Gastroesophageal sphincter (tissue), 3 donors: Measurements from ENCODE around the gene ARMC9.

ENCODE experiments used
- EP300 ChIP-seq: sonication (generic); formaldehyde crosslinking; IDR thresholded peaks from one replicate; pipeline ENCODE4 v1.6.1; 2017; ENCODE audit warnings: antibody characterized with exemption, mild to moderate bottlenecking
- POLR2A ChIP-seq, 2 donors: fragments of 450-650 bp; IDR thresholded peaks; one replicate each; pipeline ENCODE4 v1.6.1; 2017; ENCODE audit warnings: antibody characterized with exemption in 2 of 2, mild to moderate bottlenecking in 2 of 2, moderate library complexity in 1 of 2
- POLR2AphosphoS5 ChIP-seq: sonication (generic); formaldehyde crosslinking; IDR thresholded peaks from one replicate; pipeline ENCODE4 v1.6.1; 2017; ENCODE audit warnings: antibody characterized with exemption
- TF ChIP-seq, protein P1 (sequence below), 4 experiments: fragments of 200-600 bp in 2 of 4; fragments of 450-650 bp in 2 of 4; sonication (generic) in 1 of 4; IDR thresholded peaks; one replicate each; pipeline ENCODE4 v1.5.1; 2017 to 2019; ENCODE audit warnings: antibody characterized with exemption in 4 of 4, mild to moderate bottlenecking in 2 of 4, moderate library complexity in 2 of 4

DNA sequence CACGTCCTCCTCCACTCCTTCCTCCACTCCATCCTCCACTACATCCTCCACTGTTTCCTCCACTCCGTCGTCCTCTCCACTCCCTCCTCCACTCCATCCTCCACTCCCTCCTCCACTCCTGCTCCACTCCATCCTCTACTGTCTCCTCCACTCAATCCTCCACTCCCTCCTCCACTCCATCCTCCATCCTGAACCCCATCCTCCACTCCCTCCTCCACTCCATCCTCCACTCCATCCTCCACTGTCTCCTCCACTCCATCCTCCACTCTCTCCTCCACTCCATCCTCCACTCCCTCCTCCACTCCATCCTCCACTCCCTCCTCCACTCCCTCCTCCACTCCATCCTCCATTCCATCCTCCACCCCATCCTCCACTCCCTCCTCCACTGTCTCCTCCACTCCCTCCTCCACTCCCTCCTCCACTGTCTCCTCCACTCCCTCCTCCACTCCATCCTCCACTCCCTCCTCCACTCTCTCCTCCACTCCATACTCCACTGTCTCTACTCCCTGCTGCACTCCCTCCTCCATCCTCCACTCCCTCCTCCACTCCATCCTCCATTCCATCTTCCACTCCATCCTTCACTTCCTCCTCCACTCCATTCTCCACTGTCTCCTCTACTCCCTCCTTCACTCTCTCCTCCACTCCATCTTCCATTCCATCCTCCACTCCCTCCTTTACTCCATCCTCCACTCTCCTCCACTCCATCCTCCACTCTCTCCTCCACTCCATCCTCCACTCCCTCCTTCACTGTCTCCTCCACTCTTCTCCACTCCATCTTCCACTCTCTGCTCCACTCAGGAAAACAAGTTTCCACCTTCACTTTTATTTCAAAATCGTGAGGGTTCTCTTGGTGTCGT lies 182.8 kb downstream of the ARMC9 start:
- TF ChIP-seq, protein P1, sequence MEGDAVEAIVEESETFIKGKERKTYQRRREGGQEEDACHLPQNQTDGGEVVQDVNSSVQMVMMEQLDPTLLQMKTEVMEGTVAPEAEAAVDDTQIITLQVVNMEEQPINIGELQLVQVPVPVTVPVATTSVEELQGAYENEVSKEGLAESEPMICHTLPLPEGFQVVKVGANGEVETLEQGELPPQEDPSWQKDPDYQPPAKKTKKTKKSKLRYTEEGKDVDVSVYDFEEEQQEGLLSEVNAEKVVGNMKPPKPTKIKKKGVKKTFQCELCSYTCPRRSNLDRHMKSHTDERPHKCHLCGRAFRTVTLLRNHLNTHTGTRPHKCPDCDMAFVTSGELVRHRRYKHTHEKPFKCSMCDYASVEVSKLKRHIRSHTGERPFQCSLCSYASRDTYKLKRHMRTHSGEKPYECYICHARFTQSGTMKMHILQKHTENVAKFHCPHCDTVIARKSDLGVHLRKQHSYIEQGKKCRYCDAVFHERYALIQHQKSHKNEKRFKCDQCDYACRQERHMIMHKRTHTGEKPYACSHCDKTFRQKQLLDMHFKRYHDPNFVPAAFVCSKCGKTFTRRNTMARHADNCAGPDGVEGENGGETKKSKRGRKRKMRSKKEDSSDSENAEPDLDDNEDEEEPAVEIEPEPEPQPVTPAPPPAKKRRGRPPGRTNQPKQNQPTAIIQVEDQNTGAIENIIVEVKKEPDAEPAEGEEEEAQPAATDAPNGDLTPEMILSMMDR (IDR thresholded peaks at IDR 0.05): no peak
- TF ChIP-seq POLR2AphosphoS5 (no peak), POLR2A (IDR thresholded peaks at IDR 0.05) (no peak), EP300 (no peak)
